Neural progenitor cell (in vitro differentiated cells): ENCODE data around the gene DENND5A. TPM values are rescaled to one million over a fixed set of nuclear protein-coding genes. Genes with fewer than 3 reads are reported as not detected.

Experiments
- DNase-seq: peaks from one replicate; pipeline ENCODE4 v3.0.0-alpha.2; 2016; ENCODE audit warnings: low spot score
- H2AFZ ChIP-seq: fragments of 200-600 bp; sonication (generic); replicated peaks from 2 replicates; pipeline ENCODE4 v1.6.1; 2016; ENCODE audit warnings: antibody characterized with exemption
- H3F3A ChIP-seq: fragments of 200-600 bp; sonication (generic); 2 replicates; pipeline ENCODE4 v1.6.1; 2016; ENCODE audit warnings: antibody characterized with exemption, low read depth
- H3K27ac ChIP-seq: fragments of 200-600 bp; sonication (generic); 2 replicates; pipeline ENCODE4 v1.5.1; 2016; ENCODE audit warnings: mild to moderate bottlenecking
- H3K27me3 ChIP-seq: fragments of 200-600 bp; sonication (generic); 2 replicates; pipeline ENCODE4 v1.6.1; 2016; ENCODE audit warnings: mild to moderate bottlenecking, moderate library complexity
- H3K36me3 ChIP-seq: fragments of 200-600 bp; sonication (generic); 2 replicates; pipeline ENCODE4 v1.5.1; 2016
- H3K4me1 ChIP-seq: fragments of 200-600 bp; sonication (generic); 2 replicates; pipeline ENCODE4 v1.6.1; 2016; ENCODE audit warnings: mixed run types
- H3K4me2 ChIP-seq: fragments of 200-600 bp; sonication (generic); 2 replicates; pipeline ENCODE4 v1.6.1; 2016
- H3K4me3 ChIP-seq: fragments of 200-600 bp; sonication (generic); 2 replicates; pipeline ENCODE4 v1.5.1; 2016
- H3K79me2 ChIP-seq: fragments of 200-600 bp; sonication (generic); 2 replicates; pipeline ENCODE4 v1.6.1; 2016; ENCODE audit warnings: low read depth
- H3K9ac ChIP-seq: fragments of 200-600 bp; sonication (generic); 2 replicates; pipeline ENCODE4 v1.6.1; 2016
- H3K9me3 ChIP-seq: fragments of 200-600 bp; sonication (generic); 2 replicates; pipeline ENCODE4 v1.5.1; 2016; ENCODE audit warnings: low read depth
- H4K20me1 ChIP-seq: fragments of 200-600 bp; sonication (generic); 2 replicates; pipeline ENCODE4 v1.6.1; 2016; ENCODE audit warnings: low read depth
- H3K27ac Mint-ChIP-seq: 3 replicates; pipeline ENCODE4 v1.8.0; 2021; ENCODE audit warnings: mixed read lengths
- H3K27me3 Mint-ChIP-seq: 2 replicates; pipeline ENCODE4 v1.8.0; 2022; ENCODE audit warnings: low read depth, mild to moderate bottlenecking, inconsistent platforms, moderate library complexity, mixed read lengths; ENCODE audit not compliant: insufficient read depth
- H3K36me3 Mint-ChIP-seq: 3 replicates; pipeline ENCODE4 v1.8.0; 2021; ENCODE audit warnings: mixed read lengths
- H3K4me1 Mint-ChIP-seq: 3 replicates; pipeline ENCODE4 v1.8.0; 2021; ENCODE audit warnings: mixed read lengths
- H3K4me3 Mint-ChIP-seq: 3 replicates; pipeline ENCODE4 v1.8.0; 2021; ENCODE audit warnings: mild to moderate bottlenecking, moderate library complexity, mixed read lengths
- H3K9me3 Mint-ChIP-seq: 3 replicates; pipeline ENCODE4 v1.8.0; 2020; ENCODE audit warnings: mixed read lengths
- EZH2 ChIP-seq: fragments of 200-600 bp; sonication (generic); IDR thresholded peaks from 2 replicates; pipeline ENCODE4 v1.6.1; 2017; ENCODE audit warnings: antibody characterized with exemption, mild to moderate bottlenecking, moderate library complexity
- EZH2phosphoT487 ChIP-seq: fragments of 200-600 bp; sonication (generic); IDR thresholded peaks from 2 replicates; pipeline ENCODE4 v1.6.1; 2017; ENCODE audit warnings: antibody characterized with exemption
- total RNA-seq: library from RNA; depleted of rRNA; stranded (reverse); fragments of >200 nt; gene quantifications from 2 replicates; pipeline ENCODE4 v1.2.3, GENCODE V29; 2015; ENCODE audit warnings: low replicate concordance
- TF ChIP-seq, protein P1 (sequence below): fragments of 200-600 bp; sonication (generic); IDR thresholded peaks from 2 replicates; pipeline ENCODE4 v1.5.1; 2017; ENCODE audit warnings: antibody characterized with exemption, mild to moderate bottlenecking

Gene DENND5A
- total RNA-seq, 1 donor from 2014 or later, result 142 TPM

GRCh38 chr11:9310485-9311090 is 45.4 kb upstream of the DENND5A start:
- peaks cover 27% of the 10 kb centered on the region for H3K36me3 Mint-ChIP-seq
- TF ChIP-seq EZH2 (no peak), EZH2phosphoT487 (no peak)
- TF ChIP-seq, protein P1, sequence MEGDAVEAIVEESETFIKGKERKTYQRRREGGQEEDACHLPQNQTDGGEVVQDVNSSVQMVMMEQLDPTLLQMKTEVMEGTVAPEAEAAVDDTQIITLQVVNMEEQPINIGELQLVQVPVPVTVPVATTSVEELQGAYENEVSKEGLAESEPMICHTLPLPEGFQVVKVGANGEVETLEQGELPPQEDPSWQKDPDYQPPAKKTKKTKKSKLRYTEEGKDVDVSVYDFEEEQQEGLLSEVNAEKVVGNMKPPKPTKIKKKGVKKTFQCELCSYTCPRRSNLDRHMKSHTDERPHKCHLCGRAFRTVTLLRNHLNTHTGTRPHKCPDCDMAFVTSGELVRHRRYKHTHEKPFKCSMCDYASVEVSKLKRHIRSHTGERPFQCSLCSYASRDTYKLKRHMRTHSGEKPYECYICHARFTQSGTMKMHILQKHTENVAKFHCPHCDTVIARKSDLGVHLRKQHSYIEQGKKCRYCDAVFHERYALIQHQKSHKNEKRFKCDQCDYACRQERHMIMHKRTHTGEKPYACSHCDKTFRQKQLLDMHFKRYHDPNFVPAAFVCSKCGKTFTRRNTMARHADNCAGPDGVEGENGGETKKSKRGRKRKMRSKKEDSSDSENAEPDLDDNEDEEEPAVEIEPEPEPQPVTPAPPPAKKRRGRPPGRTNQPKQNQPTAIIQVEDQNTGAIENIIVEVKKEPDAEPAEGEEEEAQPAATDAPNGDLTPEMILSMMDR, result no peak
- H3K27ac Mint-ChIP-seq, result no peak overlapping the region
- Histone ChIP-seq H3K79me2 (peaks cover 87% of the 10 kb centered on the region), H3K4me1 (peaks cover 13% of the 10 kb centered on the region), H3K9ac (no peak overlapping the region), H3K36me3 (no peaks in the 10 kb centered on the region), H3F3A (peaks cover 14% of the 10 kb centered on the region), H3K4me2 (no peak overlapping the region), H2AFZ (no peak overlapping the region), H3K27ac (no peak overlapping the region), H4K20me1 (peaks cover 10% of the 10 kb centered on the region), H3K9me3 (no peaks in the 10 kb centered on the region), H3K4me3 (no peak overlapping the region), H3K27me3 (no peaks in the 10 kb centered on the region)
- peaks cover 12% of the 10 kb centered on the region for H3K9me3 Mint-ChIP-seq
- peaks cover 18% of the 10 kb centered on the region for H3K4me1 Mint-ChIP-seq
- H3K4me3 Mint-ChIP-seq, result peak overlapping the region; percentile 2
- DNase-seq, result no peak
- peaks cover 7% of the 10 kb centered on the region for H3K27me3 Mint-ChIP-seq

DNA sequence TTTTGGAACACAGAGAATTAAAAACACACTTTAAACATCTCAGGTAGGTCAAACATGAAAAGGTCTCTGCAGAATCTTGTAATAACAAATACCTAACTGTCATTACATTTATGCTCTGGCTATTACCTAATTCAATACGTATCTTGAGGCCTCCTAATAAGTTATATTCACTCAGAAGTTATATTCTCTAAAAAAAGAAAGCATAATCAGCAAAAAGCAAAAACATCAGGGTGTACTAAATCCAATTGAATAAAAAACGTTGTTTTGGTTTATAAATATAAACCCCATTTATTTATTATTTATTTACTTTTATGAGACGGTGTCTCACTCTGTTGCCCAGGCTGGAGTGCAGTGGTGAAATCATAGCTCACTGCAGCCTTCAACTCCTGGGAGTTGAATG is 39.0 kb upstream of the DENND5A start:
- Histone ChIP-seq H3K9ac (no peak overlapping the region), H3K27ac (no peak overlapping the region), H3F3A (no peaks in the 10 kb centered on the region), H3K79me2 (peaks cover 87% of the 10 kb centered on the region), H3K36me3 (no peaks in the 10 kb centered on the region), H3K27me3 (no peaks in the 10 kb centered on the region), H4K20me1 (no peaks in the 10 kb centered on the region), H3K4me3 (no peak overlapping the region), H2AFZ (no peak overlapping the region), H3K4me1 (no peaks in the 10 kb centered on the region), H3K9me3 (no peaks in the 10 kb centered on the region), H3K4me2 (no peak overlapping the region)
- H3K36me3 Mint-ChIP-seq, result peaks cover 16% of the 10 kb centered on the region
- no peaks in the 10 kb centered on the region for H3K4me1 Mint-ChIP-seq
- no peaks in the 10 kb centered on the region for H3K27me3 Mint-ChIP-seq
- no peak for DNase-seq
- no peak overlapping the region for H3K4me3 Mint-ChIP-seq
- H3K27ac Mint-ChIP-seq, result no peak overlapping the region
- H3K9me3 Mint-ChIP-seq, result peaks cover 14% of the 10 kb centered on the region
- TF ChIP-seq EZH2 (no peak), EZH2phosphoT487 (no peak)
- TF ChIP-seq, protein P1, result no peak

DNA sequence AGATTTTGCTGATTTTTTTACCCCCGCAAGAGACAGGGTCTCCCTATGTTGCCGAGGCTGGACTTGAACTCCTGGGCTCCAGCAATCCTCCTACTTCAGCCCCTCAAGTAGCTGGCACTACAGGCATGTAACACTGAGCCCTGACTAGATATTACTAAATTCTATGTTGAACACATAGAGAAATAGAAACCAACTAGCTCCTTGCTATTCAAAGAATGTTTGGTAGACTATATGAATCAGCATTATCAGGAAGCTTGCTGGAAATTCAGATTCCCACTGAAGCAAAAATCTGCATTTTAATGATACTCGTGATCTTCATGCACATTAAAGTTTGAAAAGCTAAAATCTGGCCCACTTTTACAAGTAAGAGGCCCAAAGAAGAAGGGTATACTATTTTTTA is 37.3 kb upstream of the DENND5A start:
- Histone ChIP-seq H3K9me3 (no peaks in the 10 kb centered on the region), H3K36me3 (no peaks in the 10 kb centered on the region), H3F3A (no peaks in the 10 kb centered on the region), H3K4me3 (no peak overlapping the region), H3K27me3 (no peaks in the 10 kb centered on the region), H3K4me1 (no peaks in the 10 kb centered on the region), H3K27ac (no peak overlapping the region), H2AFZ (no peak overlapping the region), H3K4me2 (no peak overlapping the region), H4K20me1 (no peaks in the 10 kb centered on the region), H3K79me2 (peaks cover 79% of the 10 kb centered on the region), H3K9ac (no peak overlapping the region)
- Mint-ChIP-seq H3K27ac (no peak overlapping the region), H3K36me3 (peaks cover 12% of the 10 kb centered on the region), H3K4me3 (no peak overlapping the region), H3K27me3 (no peaks in the 10 kb centered on the region), H3K9me3 (peaks cover 9% of the 10 kb centered on the region), H3K4me1 (no peaks in the 10 kb centered on the region)
- no peak for DNase-seq
- TF ChIP-seq EZH2phosphoT487, result no peak
- TF ChIP-seq EZH2, result no peak
- TF ChIP-seq, protein P1, result no peak
